Spleen (tissue), 11 donors: ENCODE results near the gene RNF44. TPM values are rescaled to one million over a fixed set of nuclear protein-coding genes. Genes with fewer than 3 reads are reported as not detected.

Experiments
- DNase-seq: peaks from one replicate; pipeline ENCODE4 v3.0.0-alpha.2; 2020
- H3K27ac ChIP-seq, 8 donors: fragments of 200-600 bp; sonication (generic) in 7 of 8; 1 replicate in 4 of 8; 2 replicates in 4 of 8; pipeline versions ENCODE4 v1.5.0 to v1.8.0; 2016 to 2021; ENCODE audit warnings: inconsistent platforms in 4 of 8, mild to moderate bottlenecking in 4 of 8, moderate library complexity in 1 of 8
- H3K27me3 ChIP-seq, 7 donors: fragments of 200-600 bp; sonication (generic) in 6 of 7; replicated peaks in 1 of 7; 1 replicate in 4 of 7; 2 replicates in 3 of 7; pipeline versions ENCODE4 v1.5.0 to v1.8.0; 2016 to 2021; ENCODE audit warnings: inconsistent platforms in 3 of 7, mild to moderate bottlenecking in 1 of 7
- H3K36me3 ChIP-seq, 6 donors: fragments of 200-600 bp; sonication (generic) in 5 of 6; 1 replicate in 4 of 6; 2 replicates in 2 of 6; pipeline versions ENCODE4 v1.5.0 to v1.8.0; 2016 to 2021; ENCODE audit warnings: inconsistent platforms in 2 of 6
- H3K4me1 ChIP-seq, 6 donors: fragments of 200-600 bp; sonication (generic) in 5 of 6; 1 replicate in 3 of 6; 2 replicates in 3 of 6; pipeline versions ENCODE4 v1.5.0 to v1.8.0; 2016 to 2021; ENCODE audit warnings: inconsistent platforms in 3 of 6
- H3K4me3 ChIP-seq, 8 donors: fragments of 200-600 bp; sonication (generic) in 7 of 8; 1 replicate in 4 of 8; 2 replicates in 4 of 8; pipeline versions ENCODE4 v1.5.0 to v1.8.0; 2016 to 2021; ENCODE audit warnings: inconsistent platforms in 4 of 8, mild to moderate bottlenecking in 4 of 8, moderate library complexity in 2 of 8
- H3K9me3 ChIP-seq, 8 donors: fragments of 200-600 bp; sonication (generic) in 7 of 8; 1 replicate in 4 of 8; 2 replicates in 4 of 8; pipeline versions ENCODE4 v1.5.0 to v1.8.0; 2016 to 2021; ENCODE audit warnings: inconsistent platforms in 4 of 8
- CTCF ChIP-seq, 11 experiments: fragments of 200-600 bp in 7 of 11; fragments of 450-650 bp in 4 of 11; sonication (generic) in 4 of 11; IDR thresholded peaks in 8 of 11; conservative IDR thresholded peaks in 3 of 11; 1 replicate in 7 of 11; 2 replicates in 4 of 11; pipeline versions ENCODE4 v1.4.0 to v1.8.0; 2016 to 2021; ENCODE audit warnings: antibody characterized with exemption in 11 of 11, inconsistent platforms in 4 of 11, mild to moderate bottlenecking in 1 of 11
- POLR2A ChIP-seq, 3 donors: fragments of 450-650 bp; IDR thresholded peaks; one replicate each; pipeline ENCODE4 v1.5.1; 2017; ENCODE audit warnings: antibody characterized with exemption in 3 of 3, mild to moderate bottlenecking in 1 of 3
- POLR2AphosphoS5 ChIP-seq, 3 donors: sonication (generic); formaldehyde crosslinking; IDR thresholded peaks; one replicate each; pipeline ENCODE4 v1.5.1; 2017; ENCODE audit warnings: antibody characterized with exemption in 3 of 3
- WGBS, 5 donors: extraction: QIAGEN DNeasy Blood & Tissue Kit in 3 of 5; methylation state at CpG; one replicate each; pipeline versions ENCODE4 v1.1.5 to v1.1.7; 2013 to 2018; 5-methylcytosine and 5-hydroxymethylcytosine counted together
- intact Hi-C: fragments of 100-400 bp; cut with DNase I; formaldehyde crosslinking; loops from one replicate; pipeline ENCODE4 v1.15.0; 2023; ENCODE audit warnings: low total_unique reads
- polyA plus RNA-seq, 3 donors: library from polyadenylated mRNA; stranded (reverse); fragments of 200-250 nt; gene quantifications; one replicate each; pipeline ENCODE4 v1.2.1, GENCODE V29; 2013
- total RNA-seq, 7 donors: library from RNA; depleted of rRNA in 3 of 7; stranded (reverse); fragments of >200 nt in 3 of 7; fragmentation: NEBNext Ultra II Directional in 4 of 7; extraction: Animal tissue kit (Norgen Biotek cat#: 25700) in 4 of 7; gene quantifications; one replicate each; pipeline versions ENCODE4 v1.1.0 to v1.2.1, GENCODE V29; 2016 to 2021
- donor health status: healthy with polysubstance abuse.
- donor health status: DM: no; HTN: no; CAD: no; lungs with moderate emphysema.
- donor health status: DM: no; HTN: no; CAD: no.
- donor health status: Bipolar disorder and iron deficiency.
- donor health status: healthy.
- donor health status: DM: no; HTN: no; CAD: no.
- donor health status: DM: yes; HTN: yes; CAD: no.

Gene RNF44
- total and polyA plus RNA-seq, 10 donors, result 28.0 to 143 (median 103) TPM

- no peaks in the 10 kb centered on the region for H3K27me3 ChIP-seq
- intact Hi-C loops, result no loop called here
- DNase-seq, result no peak
- no peaks in the 10 kb centered on the region for H3K9me3 ChIP-seq
- H3K4me1 ChIP-seq, result peaks cover 0 to 31% (median 6%) of the 10 kb centered on the region in 6 donors
- WGBS, 5 donors, result 62 to 75% (median 69%) methylated on average over 7 of the region's 7 CpGs
- H3K4me3 ChIP-seq, result no peak overlapping the region
- TF ChIP-seq POLR2A (IDR thresholded peaks at IDR 0.05), result no peak
- no peak for TF ChIP-seq POLR2AphosphoS5 (IDR thresholded peaks at IDR 0.05)
- TF ChIP-seq CTCF (IDR thresholded peaks at IDR 0.05 in 8 of 11, conservative IDR thresholded peaks at IDR 0.05 in 3 of 11), result no peak
- H3K27ac ChIP-seq, result no peak overlapping the region
- H3K36me3 ChIP-seq, result no peaks in the 10 kb centered on the region
These were observed 20.0 kb downstream of the RNF44 start for GRCh38 chr5:176517053-176517661.

- intact Hi-C loops, result no loop called here
- TF ChIP-seq POLR2AphosphoS5 (IDR thresholded peaks at IDR 0.05) (no peak), POLR2A (IDR thresholded peaks at IDR 0.05) (no peak), CTCF (IDR thresholded peaks at IDR 0.05 in 8 of 11, conservative IDR thresholded peaks at IDR 0.05 in 3 of 11) (no peak)
- no peak for DNase-seq
- Histone ChIP-seq H3K4me1 (peaks cover 0 to 31% (median 6%) of the 10 kb centered on the region in 6 donors), H3K9me3 (no peaks in the 10 kb centered on the region), H3K4me3 (no peak overlapping the region), H3K27ac (peak overlapping the region in 5 of 8 donors; percentile 38 to 68 (median 56)), H3K27me3 (no peaks in the 10 kb centered on the region), H3K36me3 (no peaks in the 10 kb centered on the region)
- 72 to 84% (median 73%) methylated on average over 4 of the region's 4 CpGs for WGBS, 5 donors
These were observed 21.8 kb downstream of the RNF44 start for GRCh38 chr5:176515396-176515795.

DNA sequence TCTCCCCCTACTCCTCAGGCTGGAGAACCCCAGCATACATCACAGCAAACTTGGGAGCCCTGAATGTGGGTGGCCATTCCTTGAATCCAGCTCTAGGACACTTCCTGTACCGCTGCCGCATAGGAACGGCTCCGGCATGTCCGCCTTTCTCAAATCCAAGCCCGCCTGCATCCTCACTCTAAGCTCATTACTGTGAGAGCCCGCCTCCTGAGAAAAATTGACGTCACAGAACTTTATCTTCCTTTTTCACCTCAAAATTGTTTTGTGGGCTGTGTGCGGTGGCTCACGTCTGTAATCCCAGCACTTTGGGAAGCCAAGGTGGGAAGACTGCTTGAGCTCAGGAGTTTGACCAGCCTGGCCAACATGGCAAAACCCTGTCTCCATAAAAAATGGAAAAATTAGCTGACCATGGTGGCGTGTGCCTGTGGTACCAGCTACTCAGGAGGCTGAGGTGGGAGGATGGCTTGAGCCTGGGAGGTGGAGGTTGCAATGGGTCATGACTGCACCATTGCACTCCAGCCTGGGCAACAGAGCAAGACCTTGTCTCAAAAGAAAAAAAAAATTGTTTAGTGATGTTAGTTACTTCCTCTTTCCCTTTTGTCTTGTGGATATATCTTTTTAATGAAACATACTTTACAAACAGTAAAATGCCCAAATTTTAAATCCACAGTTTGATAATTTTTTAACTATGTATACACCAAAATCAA lies 22.8 kb downstream of the RNF44 start:
- Histone ChIP-seq H3K9me3 (no peaks in the 10 kb centered on the region), H3K27ac (peak overlapping the region in 5 of 8 donors; percentile 38 to 68 (median 56)), H3K27me3 (no peaks in the 10 kb centered on the region), H3K36me3 (peaks cover 0 to 8% (median 4%) of the 10 kb centered on the region in 6 donors), H3K4me1 (peaks cover 0 to 31% (median 6%) of the 10 kb centered on the region in 6 donors), H3K4me3 (no peak overlapping the region)
- whole genome bisulfite sequencing, 5 donors, result 81 to 88% (median 83%) methylated on average over 11 of the region's 11 CpGs
- intact Hi-C loops, result no loop called here
- no peak for DNase-seq
- no peak for TF ChIP-seq POLR2AphosphoS5 (IDR thresholded peaks at IDR 0.05)
- no peak for TF ChIP-seq POLR2A (IDR thresholded peaks at IDR 0.05)
- no peak for TF ChIP-seq CTCF (IDR thresholded peaks at IDR 0.05 in 8 of 11, conservative IDR thresholded peaks at IDR 0.05 in 3 of 11)

- no peaks in the 10 kb centered on the region for H3K27me3 ChIP-seq
- 91 to 95% (median 93%) methylated on average over 12 of the region's 12 CpGs for WGBS, 5 donors
- intact Hi-C loops, result no loop called here
- no peak overlapping the region for H3K4me3 ChIP-seq
- H3K27ac ChIP-seq, result no peak overlapping the region
- DNase-seq, result no peak
- H3K4me1 ChIP-seq, result peaks cover 0 to 31% (median 6%) of the 10 kb centered on the region in 6 donors
- TF ChIP-seq POLR2AphosphoS5 (IDR thresholded peaks at IDR 0.05) (no peak), CTCF (IDR thresholded peaks at IDR 0.05 in 8 of 11, conservative IDR thresholded peaks at IDR 0.05 in 3 of 11) (no peak), POLR2A (IDR thresholded peaks at IDR 0.05) (no peak)
- peaks cover 0 to 14% (median 10%) of the 10 kb centered on the region in 6 donors for H3K36me3 ChIP-seq
- H3K9me3 ChIP-seq, result no peaks in the 10 kb centered on the region
These were observed 23.4 kb downstream of the RNF44 start for GRCh38 chr5:176513788-176514187.
